Pancreas (tissue), 10 donors: ENCODE data around the gene CCDC137. TPM values are rescaled to one million over a fixed set of nuclear protein-coding genes. Genes with fewer than 3 reads are reported as not detected.
A peak's percentile ranks its signal among the peaks of the same experiment; 100 is the strongest.

Source experiments
- ATAC-seq, 4 donors: fragments of 200-7000 bp; cut with Tn5 transposase; one replicate each; pipeline versions ENCODE4 v1.8.0 to v1.9.1; 2020; ENCODE audit warnings: mild to moderate bottlenecking in 4 of 4, moderate library complexity in 4 of 4
- DNase-seq, 6 donors: peaks; one replicate each; pipeline ENCODE4 v3.0.0-alpha.2; 2020
- FAIRE-seq: peaks from 2 replicates; lab custom pipeline; 2012; peaks lifted over from hg19 to GRCh38; lab: Jason Lieb, UNC
- H3K27ac ChIP-seq, 4 donors: fragments of 200-600 bp; sonication (generic); 1 replicate in 3 of 4; 2 replicates in 1 of 4; pipeline versions ENCODE4 v1.5.0 to v1.8.0; 2020
- H3K27me3 ChIP-seq, 4 donors: fragments of 200-600 bp; one replicate each; pipeline ENCODE4 v1.8.0; 2021
- H3K36me3 ChIP-seq, 3 donors: fragments of 200-600 bp; sonication (generic) in 1 of 3; one replicate each; pipeline versions ENCODE4 v1.5.0 to v1.8.0; 2020 to 2021
- H3K4me1 ChIP-seq, 3 donors: fragments of 200-600 bp; one replicate each; pipeline ENCODE4 v1.8.0; 2021
- H3K4me3 ChIP-seq, 4 donors: fragments of 200-600 bp; sonication (generic) in 2 of 4; one replicate each; pipeline versions ENCODE4 v1.5.0 to v1.8.0; 2020 to 2021
- H3K9me3 ChIP-seq, 4 donors: fragments of 200-600 bp; one replicate each; pipeline ENCODE4 v1.8.0; 2021
- CTCF ChIP-seq, 4 donors: fragments of 200-600 bp; sonication (generic) in 3 of 4; IDR thresholded peaks; one replicate each; pipeline versions ENCODE4 v1.5.0 to v1.8.0; 2021; ENCODE audit warnings: antibody characterized with exemption in 4 of 4
- WGBS, 2 donors: extraction: QIAGEN DNeasy Blood & Tissue Kit; methylation state at CpG; one replicate each; pipeline ENCODE4 v1.1.7; 2013; 5-methylcytosine and 5-hydroxymethylcytosine counted together
- intact Hi-C, 3 donors: fragments of 100-400 bp; cut with DNase I; formaldehyde crosslinking; loops; one replicate each; pipeline versions ENCODE4 v1.11.1 to v1.14.2; 2022
- polyA plus RNA-seq, 2 donors: library from polyadenylated mRNA; stranded (reverse); fragments of 200-250 nt; gene quantifications; one replicate each; pipeline ENCODE4 v1.2.3, GENCODE V29; 2013
- total RNA-seq, 6 donors: library from RNA; stranded (reverse); fragmentation: NEBNext Ultra II Directional in 4 of 6; extraction: Animal tissue kit (Norgen Biotek cat#: 25700) in 4 of 6; gene quantifications; one replicate each; pipeline versions ENCODE4 v1.2.1 to v1.2.4, GENCODE V29; 2021 to 2023
- donor health status: healthy with polysubstance abuse.
- donor health status: DM: no; HTN: no; CAD: no; lungs with moderate emphysema.
- donor health status: DM: no; HTN: no; CAD: no.
- donor health status: control.
- donor health status: control.
- donor health status: Bipolar disorder and iron deficiency.
- donor health status: DM: yes; HTN: yes; CAD: no.
- donor health status: DM: no; HTN: no; CAD: no.
- donor health status: DM: no; HTN: no; CAD: no.
- donor health status: DM: yes; HTN: yes; CAD: no.

The CCDC137 gene
- total and polyA plus RNA-seq, 8 donors = 2.9 to 50.4 (median 6.8) TPM

DNA sequence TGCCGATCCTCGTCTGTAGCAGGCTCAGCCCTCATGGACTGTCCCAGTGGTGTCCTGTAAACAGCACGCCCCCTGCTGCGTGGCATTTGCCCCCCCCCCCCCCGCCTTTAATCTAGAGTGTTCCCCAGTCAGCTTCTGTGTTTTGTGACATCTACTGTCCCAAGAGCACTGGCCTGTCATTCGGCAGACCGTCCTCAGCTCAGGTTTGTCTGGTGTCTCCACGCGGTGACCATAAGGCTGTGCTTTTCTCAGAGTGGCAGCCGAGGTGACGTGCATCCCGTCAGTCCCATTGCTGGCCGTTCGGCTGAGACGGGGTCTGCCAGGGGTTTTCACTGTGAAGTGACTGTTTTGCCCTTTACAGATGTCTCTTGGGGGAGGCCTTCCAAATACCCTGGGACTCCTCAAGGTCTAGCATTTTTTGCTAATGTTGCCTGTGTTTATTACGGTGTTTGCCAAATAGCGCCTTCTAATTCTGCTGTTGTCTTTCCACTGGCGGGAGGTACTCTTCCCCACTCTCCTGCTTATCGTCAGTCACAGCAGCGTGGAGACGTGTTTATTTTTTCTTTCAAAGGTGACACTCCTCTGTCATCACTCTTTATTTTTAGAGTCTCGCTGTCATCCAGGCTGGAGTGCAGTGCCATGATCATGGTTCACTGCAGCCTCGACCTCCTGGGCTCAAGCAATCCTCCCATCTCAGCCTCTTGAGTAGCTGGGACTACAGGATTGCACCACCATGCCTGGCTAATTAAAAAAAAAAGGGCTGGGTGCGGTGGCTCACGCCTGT is 30.9 kb downstream of the CCDC137 start:
- Histone ChIP-seq H3K4me1 (peaks cover 5 to 14% (median 5%) of the 10 kb centered on the region in 3 donors), H3K4me3 (no peak overlapping the region), H3K9me3 (no peaks in the 10 kb centered on the region), H3K27me3 (no peaks in the 10 kb centered on the region), H3K36me3 (peaks cover under 1 to 50% (median 30%) of the 10 kb centered on the region in 3 donors), H3K27ac (no peak overlapping the region)
- DNase-seq (no peak), ATAC-seq (no peak), FAIRE-seq (no peak)
- 87 to 92% methylated on average over 25 of the region's 25 CpGs for WGBS, 2 donors
- no peak for TF ChIP-seq CTCF (IDR thresholded peaks at IDR 0.05)
- intact Hi-C loops = no loop called here

- 80 to 84% methylated on average over 25 of the region's 25 CpGs for WGBS, 2 donors
- DNase-seq (peak in 1 of 6 donors; percentile 71), FAIRE-seq (no peak), ATAC-seq (no peak)
- intact Hi-C loops = no loop called here
- H3K4me1 ChIP-seq = peaks cover 5 to 22% (median 5%) of the 10 kb centered on the region in 3 donors
- no peak for TF ChIP-seq CTCF (IDR thresholded peaks at IDR 0.05)
- no peak overlapping the region for H3K27ac ChIP-seq
- peaks cover 0 to 24% (median 8%) of the 10 kb centered on the region in 3 donors for H3K36me3 ChIP-seq
- H3K9me3 ChIP-seq = no peaks in the 10 kb centered on the region
- H3K4me3 ChIP-seq = no peak overlapping the region
- H3K27me3 ChIP-seq = no peaks in the 10 kb centered on the region
Measured at GRCh38 chr17:81700353-81701287, 34.1 kb downstream of the CCDC137 start.

DNA sequence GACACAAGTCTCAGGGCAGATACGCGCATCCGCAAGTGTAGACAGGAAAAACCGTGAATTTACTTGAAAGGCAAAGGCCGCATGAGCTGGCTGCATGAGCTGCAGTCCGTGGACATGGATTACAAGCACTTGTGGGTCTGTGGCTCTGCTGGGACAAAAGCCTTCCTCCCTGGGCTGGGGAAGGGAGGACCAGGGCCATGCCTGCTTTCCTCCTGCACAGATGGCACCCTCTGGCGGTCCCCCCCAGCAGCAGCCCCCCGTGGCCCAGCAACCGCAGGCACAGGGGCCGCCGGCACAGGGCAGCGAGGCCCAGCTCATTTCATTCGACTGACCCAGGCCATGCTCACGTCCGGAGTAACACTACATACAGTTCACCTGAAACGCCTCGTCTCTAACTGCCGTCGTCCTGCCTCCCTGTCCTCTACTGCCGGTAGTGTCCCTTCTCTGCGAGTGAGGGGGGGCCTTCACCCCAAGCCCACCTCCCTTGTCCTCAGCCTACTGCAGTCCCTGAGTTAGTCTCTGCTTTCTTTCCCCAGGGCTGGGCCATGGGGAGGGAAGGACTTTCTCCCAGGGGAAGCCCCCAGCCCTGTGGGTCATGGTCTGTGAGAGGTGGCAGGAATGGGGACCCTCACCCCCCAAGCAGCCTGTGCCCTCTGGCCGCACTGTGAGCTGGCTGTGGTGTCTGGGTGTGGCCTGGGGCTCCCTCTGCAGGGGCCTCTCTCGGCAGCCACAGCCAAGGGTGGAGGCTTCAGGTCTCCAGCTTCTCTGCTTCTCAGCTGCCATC is 34.9 kb downstream of the CCDC137 start:
- WGBS, 2 donors = 54 to 56% methylated on average over 18 to 23 of the region's 23 CpGs
- ATAC-seq (no peak), FAIRE-seq (no peak), DNase-seq (no peak)
- Histone ChIP-seq H3K4me1 (peaks cover 5 to 22% (median 5%) of the 10 kb centered on the region in 3 donors), H3K4me3 (peak overlapping the region in 2 of 4 donors; percentile 94 to 98), H3K9me3 (no peaks in the 10 kb centered on the region), H3K27ac (no peak overlapping the region), H3K27me3 (no peaks in the 10 kb centered on the region), H3K36me3 (peaks cover 0 to 15% (median 7%) of the 10 kb centered on the region in 3 donors)
- intact Hi-C loops = no loop called here
- TF ChIP-seq CTCF (IDR thresholded peaks at IDR 0.05) = no peak

GRCh38 chr17:81702934-81703746 is 36.6 kb downstream of the CCDC137 start, which contains the start of gene MRPL12:
Gene MRPL12, plus strand, starts transcription at chr17:81703367. Its CDS starts 135 bp downstream, at chr17:81703502.
- Histone ChIP-seq H3K4me3 (peak within 1 kb of the TSS; percentile 94 to 98 (median 96)), H3K9me3 (no peaks in the 10 kb centered on the region), H3K36me3 (peaks cover 0 to 20% (median 7%) of the 10 kb centered on the region in 3 donors), H3K4me1 (peaks cover 5 to 22% (median 5%) of the 10 kb centered on the region in 3 donors), H3K27me3 (no peaks in the 10 kb centered on the region), H3K27ac (peak within 1 kb of the TSS; percentile 82 to 95 (median 87))
- FAIRE-seq (no peak), DNase-seq (peak; percentile 91 to 97 (median 93)), ATAC-seq (peak; percentile 93 to 97 (median 96))
- 0% methylated on average over 100 to 102 of the region's 102 CpGs for WGBS, 2 donors
- intact Hi-C loops = no loop called here
- TF ChIP-seq CTCF (IDR thresholded peaks at IDR 0.05) = peak in 2 of 4 donors; percentile 11 to 29
